ENCODE measurements around the gene EIF3A.

DNA sequence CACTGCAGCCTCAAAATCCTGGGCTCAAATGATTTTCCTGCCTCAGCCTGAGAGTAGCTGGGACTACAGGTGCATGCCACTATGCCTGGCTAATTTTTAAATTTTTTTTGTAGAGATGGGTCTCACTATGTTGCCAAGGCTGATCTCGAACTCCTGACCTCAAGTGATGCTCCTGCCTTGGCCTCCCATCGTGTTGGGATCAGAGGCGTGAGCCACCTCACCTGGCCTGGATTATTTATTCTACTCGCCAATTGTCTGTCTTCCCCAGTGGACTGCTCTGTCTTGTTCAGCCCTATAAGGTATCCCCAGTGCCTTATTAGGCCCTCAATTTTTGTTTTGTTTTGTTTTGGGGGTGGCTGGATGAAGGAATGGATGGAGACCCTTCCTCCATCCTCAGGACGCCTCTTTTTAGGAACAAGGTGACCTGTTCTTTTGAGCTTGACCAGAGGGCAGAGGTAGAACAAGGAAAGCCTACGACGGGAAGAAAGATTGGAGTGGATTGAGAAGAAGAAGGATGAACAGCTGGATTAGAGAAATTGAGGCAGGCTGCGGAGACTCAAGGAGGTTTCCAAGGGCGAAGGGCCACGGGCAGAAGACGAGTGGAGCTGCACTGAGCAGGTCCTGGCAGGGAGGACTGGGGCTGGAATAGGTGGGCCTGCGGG is 22.8 kb upstream of the EIF3A start:
- no peak for TF ChIP-seq ZNF621 (tag by site-specific recombination; IDR thresholded peaks at IDR 0.05)
- TF ChIP-seq, protein P1, sequence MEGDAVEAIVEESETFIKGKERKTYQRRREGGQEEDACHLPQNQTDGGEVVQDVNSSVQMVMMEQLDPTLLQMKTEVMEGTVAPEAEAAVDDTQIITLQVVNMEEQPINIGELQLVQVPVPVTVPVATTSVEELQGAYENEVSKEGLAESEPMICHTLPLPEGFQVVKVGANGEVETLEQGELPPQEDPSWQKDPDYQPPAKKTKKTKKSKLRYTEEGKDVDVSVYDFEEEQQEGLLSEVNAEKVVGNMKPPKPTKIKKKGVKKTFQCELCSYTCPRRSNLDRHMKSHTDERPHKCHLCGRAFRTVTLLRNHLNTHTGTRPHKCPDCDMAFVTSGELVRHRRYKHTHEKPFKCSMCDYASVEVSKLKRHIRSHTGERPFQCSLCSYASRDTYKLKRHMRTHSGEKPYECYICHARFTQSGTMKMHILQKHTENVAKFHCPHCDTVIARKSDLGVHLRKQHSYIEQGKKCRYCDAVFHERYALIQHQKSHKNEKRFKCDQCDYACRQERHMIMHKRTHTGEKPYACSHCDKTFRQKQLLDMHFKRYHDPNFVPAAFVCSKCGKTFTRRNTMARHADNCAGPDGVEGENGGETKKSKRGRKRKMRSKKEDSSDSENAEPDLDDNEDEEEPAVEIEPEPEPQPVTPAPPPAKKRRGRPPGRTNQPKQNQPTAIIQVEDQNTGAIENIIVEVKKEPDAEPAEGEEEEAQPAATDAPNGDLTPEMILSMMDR (tag by site-specific recombination; IDR thresholded peaks at IDR 0.05) = no peak
- TF ChIP-seq, protein P2, sequence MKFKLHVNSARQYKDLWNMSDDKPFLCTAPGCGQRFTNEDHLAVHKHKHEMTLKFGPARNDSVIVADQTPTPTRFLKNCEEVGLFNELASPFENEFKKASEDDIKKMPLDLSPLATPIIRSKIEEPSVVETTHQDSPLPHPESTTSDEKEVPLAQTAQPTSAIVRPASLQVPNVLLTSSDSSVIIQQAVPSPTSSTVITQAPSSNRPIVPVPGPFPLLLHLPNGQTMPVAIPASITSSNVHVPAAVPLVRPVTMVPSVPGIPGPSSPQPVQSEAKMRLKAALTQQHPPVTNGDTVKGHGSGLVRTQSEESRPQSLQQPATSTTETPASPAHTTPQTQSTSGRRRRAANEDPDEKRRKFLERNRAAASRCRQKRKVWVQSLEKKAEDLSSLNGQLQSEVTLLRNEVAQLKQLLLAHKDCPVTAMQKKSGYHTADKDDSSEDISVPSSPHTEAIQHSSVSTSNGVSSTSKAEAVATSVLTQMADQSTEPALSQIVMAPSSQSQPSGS (tag by site-specific recombination; IDR thresholded peaks at IDR 0.05; ENCODE audit: low read depth) = no peak
- no peak for TF ChIP-seq SP7 (tag by site-specific recombination; IDR thresholded peaks at IDR 0.05)
- TF ChIP-seq ZSCAN23 (tag by site-specific recombination; IDR thresholded peaks at IDR 0.05) = no peak
- TF ChIP-seq HOXA7 (CRISPR knock-in tag; IDR thresholded peaks at IDR 0.05; ENCODE audit: borderline replicate concordance) = no peak

Data from HEK293 (cell line).